ENCODE data around the gene PEX16. TPM values are rescaled to one million over a fixed set of nuclear protein-coding genes. Genes with fewer than 3 reads are reported as not detected.

The PEX16 gene
- total and polyA plus RNA-seq, 9 of the 15 experiments (the other 6 are each of a cell fraction or from before 2014, with no cell fraction given): 1.5 to 43.9 (median 14.6) TPM

DNA sequence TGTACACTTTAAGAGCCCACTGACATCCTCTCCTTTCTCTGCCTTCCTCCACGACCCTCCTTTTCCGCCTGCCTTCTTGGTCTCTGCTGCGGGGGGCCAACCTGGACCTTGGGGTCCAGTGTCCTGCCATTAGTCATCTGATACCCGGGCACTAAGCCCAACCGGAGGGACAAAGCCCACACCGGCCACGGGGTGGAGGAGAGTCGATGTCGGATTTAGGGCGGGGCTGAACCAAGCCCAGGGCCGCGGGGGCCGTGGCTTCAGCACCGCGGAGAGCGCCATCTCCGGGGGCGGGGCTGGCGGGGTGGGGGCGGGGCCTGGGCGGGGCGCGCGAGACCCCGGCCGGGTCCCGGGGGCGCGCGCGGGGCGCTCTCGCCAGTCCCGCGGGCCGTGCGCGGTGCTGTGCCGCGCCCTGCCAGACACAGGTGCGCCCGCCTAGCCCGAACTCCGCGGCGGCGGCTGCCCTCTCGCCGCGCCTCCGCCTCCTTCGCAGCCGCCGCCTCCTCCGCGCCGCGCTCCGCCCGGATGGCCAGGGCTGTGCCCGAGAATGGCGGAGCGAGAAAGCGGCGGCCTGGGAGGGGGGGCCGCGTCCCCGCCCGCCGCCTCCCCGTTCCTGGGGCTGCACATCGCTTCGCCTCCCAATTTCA lies 32.3 kb downstream of the PEX16 start, which contains the start of gene MAPK8IP1 (continued):
- TF ChIP-seq, protein P1, sequence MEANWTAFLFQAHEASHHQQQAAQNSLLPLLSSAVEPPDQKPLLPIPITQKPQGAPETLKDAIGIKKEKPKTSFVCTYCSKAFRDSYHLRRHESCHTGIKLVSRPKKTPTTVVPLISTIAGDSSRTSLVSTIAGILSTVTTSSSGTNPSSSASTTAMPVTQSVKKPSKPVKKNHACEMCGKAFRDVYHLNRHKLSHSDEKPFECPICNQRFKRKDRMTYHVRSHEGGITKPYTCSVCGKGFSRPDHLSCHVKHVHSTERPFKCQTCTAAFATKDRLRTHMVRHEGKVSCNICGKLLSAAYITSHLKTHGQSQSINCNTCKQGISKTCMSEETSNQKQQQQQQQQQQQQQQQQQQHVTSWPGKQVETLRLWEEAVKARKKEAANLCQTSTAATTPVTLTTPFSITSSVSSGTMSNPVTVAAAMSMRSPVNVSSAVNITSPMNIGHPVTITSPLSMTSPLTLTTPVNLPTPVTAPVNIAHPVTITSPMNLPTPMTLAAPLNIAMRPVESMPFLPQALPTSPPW (CRISPR knock-in tag; IDR thresholded peaks at IDR 0.05): peak; percentile 97
- TF ChIP-seq NCOA6 (IDR thresholded peaks at IDR 0.05): no peak
- TF ChIP-seq, protein P2, sequence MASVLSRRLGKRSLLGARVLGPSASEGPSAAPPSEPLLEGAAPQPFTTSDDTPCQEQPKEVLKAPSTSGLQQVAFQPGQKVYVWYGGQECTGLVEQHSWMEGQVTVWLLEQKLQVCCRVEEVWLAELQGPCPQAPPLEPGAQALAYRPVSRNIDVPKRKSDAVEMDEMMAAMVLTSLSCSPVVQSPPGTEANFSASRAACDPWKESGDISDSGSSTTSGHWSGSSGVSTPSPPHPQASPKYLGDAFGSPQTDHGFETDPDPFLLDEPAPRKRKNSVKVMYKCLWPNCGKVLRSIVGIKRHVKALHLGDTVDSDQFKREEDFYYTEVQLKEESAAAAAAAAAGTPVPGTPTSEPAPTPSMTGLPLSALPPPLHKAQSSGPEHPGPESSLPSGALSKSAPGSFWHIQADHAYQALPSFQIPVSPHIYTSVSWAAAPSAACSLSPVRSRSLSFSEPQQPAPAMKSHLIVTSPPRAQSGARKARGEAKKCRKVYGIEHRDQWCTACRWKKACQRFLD (CRISPR knock-in tag; IDR thresholded peaks at IDR 0.05): no peak
- no peak for TF ChIP-seq SRF (CRISPR knock-in tag; IDR thresholded peaks at IDR 0.05)
- TF ChIP-seq TEAD2 (tag; IDR thresholded peaks at IDR 0.05): no peak
- no peak for TF ChIP-seq ZNF780A (CRISPR knock-in tag; IDR thresholded peaks at IDR 0.05)
- TF ChIP-seq TBL1XR1 (IDR thresholded peaks at IDR 0.05; ENCODE audit: low read length in 2 of 2): no peak
- no peak for TF ChIP-seq ZNF76 (CRISPR knock-in tag; IDR thresholded peaks at IDR 0.05; ENCODE audit: borderline replicate concordance)
- TF ChIP-seq POLR3A (IDR thresholded peaks at IDR 0.05; ENCODE audit: borderline replicate concordance, extremely low read depth, insufficient read depth, insufficient read length): no peak
- TF ChIP-seq, protein P3, sequence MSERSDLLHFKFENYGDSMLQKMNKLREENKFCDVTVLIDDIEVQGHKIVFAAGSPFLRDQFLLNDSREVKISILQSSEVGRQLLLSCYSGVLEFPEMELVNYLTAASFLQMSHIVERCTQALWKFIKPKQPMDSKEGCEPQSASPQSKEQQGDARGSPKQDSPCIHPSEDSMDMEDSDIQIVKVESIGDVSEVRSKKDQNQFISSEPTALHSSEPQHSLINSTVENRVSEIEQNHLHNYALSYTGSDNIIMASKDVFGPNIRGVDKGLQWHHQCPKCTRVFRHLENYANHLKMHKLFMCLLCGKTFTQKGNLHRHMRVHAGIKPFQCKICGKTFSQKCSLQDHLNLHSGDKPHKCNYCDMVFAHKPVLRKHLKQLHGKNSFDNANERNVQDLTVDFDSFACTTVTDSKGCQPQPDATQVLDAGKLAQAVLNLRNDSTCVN (CRISPR knock-in tag; IDR thresholded peaks at IDR 0.05): no peak
- TF ChIP-seq, protein P4, sequence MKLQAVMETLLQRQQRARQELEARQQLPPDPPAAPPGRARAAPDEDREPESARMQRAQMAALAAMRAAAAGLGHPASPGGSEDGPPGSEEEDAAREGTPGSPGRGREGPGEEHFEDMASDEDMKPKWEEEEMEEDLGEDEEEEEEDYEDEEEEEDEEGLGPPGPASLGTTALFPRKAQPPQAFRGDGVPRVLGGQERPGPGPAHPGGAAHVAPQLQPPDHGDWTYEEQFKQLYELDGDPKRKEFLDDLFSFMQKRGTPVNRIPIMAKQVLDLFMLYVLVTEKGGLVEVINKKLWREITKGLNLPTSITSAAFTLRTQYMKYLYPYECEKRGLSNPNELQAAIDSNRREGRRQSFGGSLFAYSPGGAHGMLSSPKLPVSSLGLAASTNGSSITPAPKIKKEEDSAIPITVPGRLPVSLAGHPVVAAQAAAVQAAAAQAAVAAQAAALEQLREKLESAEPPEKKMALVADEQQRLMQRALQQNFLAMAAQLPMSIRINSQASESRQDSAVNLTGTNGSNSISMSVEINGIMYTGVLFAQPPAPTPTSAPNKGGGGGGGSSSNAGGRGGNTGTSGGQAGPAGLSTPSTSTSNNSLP (IDR thresholded peaks at IDR 0.05; ENCODE audit: borderline replicate concordance, low read depth, low read length): no peak
- peak; percentile 26 to 42; a peak in 1 of 4 replicates for TF ChIP-seq SIN3A (IDR thresholded peaks at IDR 0.05; ENCODE audit: borderline replicate concordance in 2 of 2, control insufficient read depth in 1 of 2, low read depth in 2 of 2, low read length in 2 of 2)
- no peak for TF ChIP-seq FOXA1 (IDR thresholded peaks at IDR 0.05; ENCODE audit: borderline replicate concordance)
- TF ChIP-seq, protein P5, sequence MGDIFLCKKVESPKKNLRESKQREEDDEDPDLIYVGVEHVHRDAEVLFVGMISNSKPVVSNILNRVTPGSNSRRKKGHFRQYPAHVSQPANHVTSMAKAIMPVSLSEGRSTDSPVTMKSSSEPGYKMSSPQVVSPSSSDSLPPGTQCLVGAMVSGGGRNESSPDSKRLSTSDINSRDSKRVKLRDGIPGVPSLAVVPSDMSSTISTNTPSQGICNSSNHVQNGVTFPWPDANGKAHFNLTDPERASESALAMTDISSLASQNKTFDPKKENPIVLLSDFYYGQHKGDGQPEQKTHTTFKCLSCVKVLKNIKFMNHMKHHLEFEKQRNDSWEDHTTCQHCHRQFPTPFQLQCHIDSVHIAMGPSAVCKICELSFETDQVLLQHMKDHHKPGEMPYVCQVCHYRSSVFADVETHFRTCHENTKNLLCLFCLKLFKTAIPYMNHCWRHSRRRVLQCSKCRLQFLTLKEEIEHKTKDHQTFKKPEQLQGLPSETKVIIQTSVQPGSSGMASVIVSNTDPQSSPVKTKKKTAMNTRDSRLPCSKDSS (IDR thresholded peaks at IDR 0.05; ENCODE audit: low read depth, partially characterized antibody): no peak
- TF ChIP-seq MCM3 (IDR thresholded peaks at IDR 0.05): no peak
- 0 out of 2 replicates have a peak, but pooled peaks have one; percentile 8 for TF ChIP-seq EGR1 (conservative IDR thresholded peaks at IDR 0.05)
- no peak for TF ChIP-seq CHD4 (IDR thresholded peaks at IDR 0.05; ENCODE audit: insufficient read depth, insufficient replicate concordance, low read depth, low read length, poor library complexity, severe bottlenecking)
- TF ChIP-seq MEF2D (tag; conservative IDR thresholded peaks at IDR 0.05; ENCODE audit: low read depth): no peak

Data from K562 (cell line).